PC-9 (cell line): Measurements from ENCODE around the gene DNAAF1.

ENCODE experiments used
- EZH2 ChIP-seq: fragments of 200-600 bp; sonication (generic); IDR thresholded peaks from 2 replicates; pipeline ENCODE4 v1.8.0; 2017; ENCODE audit warnings: antibody characterized with exemption, low read depth
- TF ChIP-seq, protein P1 (sequence below): fragments of 200-600 bp; sonication (generic); conservative IDR thresholded peaks from 2 replicates; pipeline ENCODE4 v1.6.1; 2017; ENCODE audit warnings: mixed run types, antibody characterized with exemption, mild to moderate bottlenecking, moderate library complexity

DNA sequence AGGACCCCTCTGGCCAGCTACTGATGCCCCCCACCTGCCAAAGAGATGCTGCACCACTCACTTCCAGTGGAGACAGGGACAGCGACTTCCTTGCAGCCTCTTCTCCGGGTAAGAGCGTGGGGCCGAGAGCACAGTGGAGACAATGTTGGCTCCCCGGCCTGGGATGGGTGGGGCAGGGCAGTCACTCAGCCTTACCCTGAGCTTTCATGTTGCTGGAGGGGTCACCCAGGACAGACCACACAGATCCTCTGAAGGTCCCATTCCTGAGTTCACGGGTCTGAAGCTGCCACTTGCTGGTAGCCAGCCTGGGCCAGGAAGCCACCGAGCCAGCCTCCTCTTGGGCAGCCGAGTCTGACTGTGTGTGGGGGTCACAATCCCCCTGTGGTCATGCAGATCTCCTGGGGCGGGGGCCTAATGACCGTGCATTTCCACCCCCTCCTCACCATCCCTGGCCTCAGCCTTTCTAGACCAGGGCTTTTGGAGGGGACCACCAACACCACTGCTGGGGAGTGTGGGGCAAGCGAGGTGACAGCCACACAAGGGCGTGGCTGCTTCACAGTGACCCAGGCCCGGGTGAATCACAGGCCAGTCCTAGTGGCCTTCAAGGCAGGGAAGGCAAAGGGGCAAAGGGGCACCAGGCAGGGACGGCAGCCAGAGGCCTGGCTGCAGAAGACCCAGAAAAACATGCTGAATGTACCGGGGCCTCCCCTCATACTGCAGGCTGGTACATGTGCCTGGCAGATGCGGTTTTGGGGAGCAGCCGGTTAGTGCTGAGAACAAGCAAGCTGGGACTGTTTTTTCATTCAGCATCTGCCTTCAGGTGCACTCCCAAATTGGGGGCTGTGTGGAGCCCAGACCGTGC lies 31.3 kb downstream of the DNAAF1 start:
- TF ChIP-seq EZH2 = no peak
- TF ChIP-seq, protein P1, sequence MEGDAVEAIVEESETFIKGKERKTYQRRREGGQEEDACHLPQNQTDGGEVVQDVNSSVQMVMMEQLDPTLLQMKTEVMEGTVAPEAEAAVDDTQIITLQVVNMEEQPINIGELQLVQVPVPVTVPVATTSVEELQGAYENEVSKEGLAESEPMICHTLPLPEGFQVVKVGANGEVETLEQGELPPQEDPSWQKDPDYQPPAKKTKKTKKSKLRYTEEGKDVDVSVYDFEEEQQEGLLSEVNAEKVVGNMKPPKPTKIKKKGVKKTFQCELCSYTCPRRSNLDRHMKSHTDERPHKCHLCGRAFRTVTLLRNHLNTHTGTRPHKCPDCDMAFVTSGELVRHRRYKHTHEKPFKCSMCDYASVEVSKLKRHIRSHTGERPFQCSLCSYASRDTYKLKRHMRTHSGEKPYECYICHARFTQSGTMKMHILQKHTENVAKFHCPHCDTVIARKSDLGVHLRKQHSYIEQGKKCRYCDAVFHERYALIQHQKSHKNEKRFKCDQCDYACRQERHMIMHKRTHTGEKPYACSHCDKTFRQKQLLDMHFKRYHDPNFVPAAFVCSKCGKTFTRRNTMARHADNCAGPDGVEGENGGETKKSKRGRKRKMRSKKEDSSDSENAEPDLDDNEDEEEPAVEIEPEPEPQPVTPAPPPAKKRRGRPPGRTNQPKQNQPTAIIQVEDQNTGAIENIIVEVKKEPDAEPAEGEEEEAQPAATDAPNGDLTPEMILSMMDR = no peak
